ENCODE measurements around the gene PHC1. TPM values are rescaled to one million over a fixed set of nuclear protein-coding genes. Genes with fewer than 3 reads are reported as not detected.

PHC1 gene
- total RNA-seq, 4 donors from 2014 or later, result 22.7 to 52.0 (median 42.1) TPM

- Histone ChIP-seq H3K4me1 (peaks cover 0 to 17% (median 0%) of the 10 kb centered on the region in 3 donors), H3K27me3 (no peaks in the 10 kb centered on the region), H3K4me3 (no peak overlapping the region), H3K9me3 (no peaks in the 10 kb centered on the region), H3K27ac (no peak overlapping the region), H3K36me3 (peaks cover 0 to 11% of the 10 kb centered on the region in 2 donors)
- TF ChIP-seq POLR2A (IDR thresholded peaks at IDR 0.05) (no peak), POLR2AphosphoS5 (IDR thresholded peaks at IDR 0.05) (no peak), EP300 (IDR thresholded peaks at IDR 0.05) (no peak)
- TF ChIP-seq, protein P1, sequence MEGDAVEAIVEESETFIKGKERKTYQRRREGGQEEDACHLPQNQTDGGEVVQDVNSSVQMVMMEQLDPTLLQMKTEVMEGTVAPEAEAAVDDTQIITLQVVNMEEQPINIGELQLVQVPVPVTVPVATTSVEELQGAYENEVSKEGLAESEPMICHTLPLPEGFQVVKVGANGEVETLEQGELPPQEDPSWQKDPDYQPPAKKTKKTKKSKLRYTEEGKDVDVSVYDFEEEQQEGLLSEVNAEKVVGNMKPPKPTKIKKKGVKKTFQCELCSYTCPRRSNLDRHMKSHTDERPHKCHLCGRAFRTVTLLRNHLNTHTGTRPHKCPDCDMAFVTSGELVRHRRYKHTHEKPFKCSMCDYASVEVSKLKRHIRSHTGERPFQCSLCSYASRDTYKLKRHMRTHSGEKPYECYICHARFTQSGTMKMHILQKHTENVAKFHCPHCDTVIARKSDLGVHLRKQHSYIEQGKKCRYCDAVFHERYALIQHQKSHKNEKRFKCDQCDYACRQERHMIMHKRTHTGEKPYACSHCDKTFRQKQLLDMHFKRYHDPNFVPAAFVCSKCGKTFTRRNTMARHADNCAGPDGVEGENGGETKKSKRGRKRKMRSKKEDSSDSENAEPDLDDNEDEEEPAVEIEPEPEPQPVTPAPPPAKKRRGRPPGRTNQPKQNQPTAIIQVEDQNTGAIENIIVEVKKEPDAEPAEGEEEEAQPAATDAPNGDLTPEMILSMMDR (IDR thresholded peaks at IDR 0.05), result no peak
- ATAC-seq, result no peak
- WGBS, 2 donors (ENCODE audit: low coverage in 1 of 2), result 71 to 95% methylated on average over 6 to 8 of the region's 8 CpGs
These were observed 39.6 kb downstream of the PHC1 start for GRCh38 chr12:8953773-8954402.

- Histone ChIP-seq H3K9me3 (no peaks in the 10 kb centered on the region), H3K36me3 (peaks cover 0 to 17% of the 10 kb centered on the region in 2 donors), H3K27me3 (no peaks in the 10 kb centered on the region), H3K4me3 (no peak overlapping the region), H3K27ac (no peak overlapping the region), H3K4me1 (peaks cover 0 to 9% (median 0%) of the 10 kb centered on the region in 3 donors)
- ATAC-seq, result no peak
- 84% methylated on average over 4 of the region's 15 CpGs; no CpG with 5 or more reads in 1 of the 2 donors for WGBS, 2 donors (ENCODE audit: low coverage in 1 of 2)
- TF ChIP-seq EP300 (IDR thresholded peaks at IDR 0.05) (no peak), POLR2A (IDR thresholded peaks at IDR 0.05) (no peak), POLR2AphosphoS5 (IDR thresholded peaks at IDR 0.05) (no peak)
- TF ChIP-seq, protein P1 (IDR thresholded peaks at IDR 0.05), result no peak
These were observed 41.8 kb downstream of the PHC1 start for GRCh38 chr12:8956073-8956472.

GRCh38 chr12:8956772-8957171, 42.5 kb downstream of the PHC1 start:
- TF ChIP-seq POLR2AphosphoS5 (IDR thresholded peaks at IDR 0.05) (no peak), EP300 (IDR thresholded peaks at IDR 0.05) (no peak), POLR2A (IDR thresholded peaks at IDR 0.05) (no peak)
- TF ChIP-seq, protein P1 (IDR thresholded peaks at IDR 0.05), result no peak
- Histone ChIP-seq H3K27me3 (no peaks in the 10 kb centered on the region), H3K4me1 (peaks cover 0 to 2% (median 0%) of the 10 kb centered on the region in 3 donors), H3K4me3 (no peak overlapping the region), H3K27ac (no peak overlapping the region), H3K9me3 (no peaks in the 10 kb centered on the region), H3K36me3 (peaks cover 0 to 17% of the 10 kb centered on the region in 2 donors)
- 60% methylated on average over 1 of the region's 7 CpGs; no CpG with 5 or more reads in 1 of the 2 donors for WGBS, 2 donors (ENCODE audit: low coverage in 1 of 2)
- no peak for ATAC-seq

DNA sequence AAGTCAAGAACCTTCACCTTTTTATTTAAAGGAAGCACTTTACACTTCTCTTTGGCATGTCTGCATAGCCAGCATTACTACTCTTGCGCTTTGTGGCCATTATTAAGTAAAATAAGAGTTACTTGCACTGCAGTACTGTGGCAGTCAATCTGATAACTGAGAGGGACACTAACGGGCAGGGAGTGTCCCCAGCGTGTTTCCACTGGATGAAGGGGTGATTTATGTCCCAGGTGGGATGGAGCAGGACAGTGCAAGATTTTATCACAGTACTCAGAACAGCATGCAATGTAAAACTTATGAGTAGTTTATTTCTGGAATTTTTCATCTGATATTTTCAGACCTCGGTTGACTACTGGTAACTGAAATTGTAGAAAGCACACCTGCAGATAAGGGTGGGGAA, 43.3 kb downstream of the PHC1 start:
- no peaks in the 10 kb centered on the region for H3K9me3 ChIP-seq
- WGBS, 2 donors (ENCODE audit: low coverage in 1 of 2), result 67 to 80% methylated on average over 3 to 4 of the region's 4 CpGs
- no peak overlapping the region for H3K27ac ChIP-seq
- H3K4me3 ChIP-seq, result no peak overlapping the region
- H3K27me3 ChIP-seq, result no peaks in the 10 kb centered on the region
- no peak for TF ChIP-seq POLR2AphosphoS5 (IDR thresholded peaks at IDR 0.05)
- TF ChIP-seq POLR2A (IDR thresholded peaks at IDR 0.05), result no peak
- TF ChIP-seq EP300 (IDR thresholded peaks at IDR 0.05), result no peak
- TF ChIP-seq, protein P1 (IDR thresholded peaks at IDR 0.05), result no peak
- ATAC-seq, result no peak
- H3K4me1 ChIP-seq, result no peaks in the 10 kb centered on the region
- H3K36me3 ChIP-seq, result peaks cover 0 to 17% of the 10 kb centered on the region in 2 donors

GRCh38 chr12:8958066-8958465, 43.8 kb downstream of the PHC1 start:
- Histone ChIP-seq H3K36me3 (peaks cover 0 to 17% of the 10 kb centered on the region in 2 donors), H3K27me3 (no peaks in the 10 kb centered on the region), H3K27ac (no peak overlapping the region), H3K4me3 (no peak overlapping the region), H3K9me3 (no peaks in the 10 kb centered on the region), H3K4me1 (no peaks in the 10 kb centered on the region)
- 74 to 88% methylated on average over 2 of the region's 2 CpGs for WGBS, 2 donors (ENCODE audit: low coverage in 1 of 2)
- TF ChIP-seq, protein P1 (IDR thresholded peaks at IDR 0.05), result no peak
- TF ChIP-seq POLR2AphosphoS5 (IDR thresholded peaks at IDR 0.05) (no peak), EP300 (IDR thresholded peaks at IDR 0.05) (no peak), POLR2A (IDR thresholded peaks at IDR 0.05) (no peak)
- ATAC-seq, result no peak
